ENCODE results near the gene LGALS13. TPM values are rescaled to one million over a fixed set of nuclear protein-coding genes. Genes with fewer than 3 reads are reported as not detected.

Gene LGALS13
- total RNA-seq, 5 donors from 2014 or later (not counting 1 experiment from before 2014, with no cell fraction given), result not detected

DNA sequence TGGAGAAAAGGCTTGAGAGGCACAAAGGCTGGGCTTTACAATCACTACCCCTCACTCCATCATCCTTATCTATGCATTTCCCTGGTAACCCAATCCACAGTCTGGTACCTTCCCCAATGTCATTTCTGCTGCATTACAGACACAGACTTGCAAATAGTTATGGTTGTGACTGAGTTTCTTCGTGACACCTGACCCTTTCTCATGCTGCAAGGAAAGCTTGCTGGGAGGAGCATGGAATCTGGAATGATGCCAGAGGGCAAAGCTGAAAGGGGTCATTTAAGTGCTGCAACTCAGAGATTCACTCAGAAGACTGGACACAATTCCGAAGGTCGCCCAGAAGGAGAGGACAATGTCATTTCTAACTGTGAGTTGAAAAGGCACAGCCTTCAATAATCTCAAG is 53.3 kb downstream of the LGALS13 start, which contains the start of gene LGALS16:
TSS of gene LGALS16 (plus strand) at position 301 of the 400 bp plus-strand sequence. CDS start at position 350, 49 bp downstream.
- H3K27ac Mint-ChIP-seq, result no peak within 1 kb of the TSS
- H3K9me3 Mint-ChIP-seq, result peaks cover 0 to under 1% (median 0%) of the 10 kb centered on the region in 3 donors
- ChIA-PET POLR2A (no interaction called here), CTCF (no interaction called here)
- Histone ChIP-seq H3K27ac (ENCODE audit: low read length) (no peak within 1 kb of the TSS), H3K27me3 (replicated peaks in 1 of 2; ENCODE audit: control insufficient read depth in 2 of 2, extremely low read depth in 1 of 2, insufficient read depth in 2 of 2, low read length in 1 of 2) (peaks cover 0 to 5% of the 10 kb centered on the region in 2 experiments), H3K9me3 (no peaks in the 10 kb centered on the region), H3K36me3 (ENCODE audit: control insufficient read depth in 2 of 2, extremely low read depth in 1 of 2, insufficient read depth in 1 of 2, low read length in 1 of 2) (no peaks in the 10 kb centered on the region), H3K4me3 (ENCODE audit: control insufficient read depth in 1 of 2, extremely low read depth in 1 of 2, low read length in 1 of 2) (no peak within 1 kb of the TSS), H3K4me1 (ENCODE audit: control insufficient read depth in 1 of 2, extremely low read depth in 1 of 2, insufficient read depth in 2 of 2, low read length in 2 of 2) (no peaks in the 10 kb centered on the region)
- no peaks in the 10 kb centered on the region for H3K4me1 Mint-ChIP-seq
- H3K36me3 Mint-ChIP-seq, result no peaks in the 10 kb centered on the region
- no peak within 1 kb of the TSS for H3K4me3 Mint-ChIP-seq
- no peak for DNase-seq
- H3K27me3 Mint-ChIP-seq, result peaks cover 19 to 39% of the 10 kb centered on the region in 2 donors
- ATAC-seq (replicated peaks in 1 of 4), result no peak
- WGBS (ENCODE audit: insufficient coverage), result 57% methylated on average over 1 of the region's 3 CpGs

Other genes with a start within 250 kb of the LGALS13 start
- 10 to 100 TPM; 43.0 to 96.1 (median 45.9) TPM for gene PAF1, start 211.4 kb upstream of the LGALS13 start, total RNA-seq
- gene MED29, start 211.1 kb upstream of the LGALS13 start, total RNA-seq, result 10 to 100 TPM; 42.0 to 48.7 (median 47.0) TPM
- gene ZFP36, start 195.7 kb upstream of the LGALS13 start, total RNA-seq, result 1,000 to 10,000 TPM in 1 of 5 donors, 100 to 1,000 TPM in 4; 208 to 1,013 (median 233) TPM
- gene PLEKHG2, start 189.9 kb upstream of the LGALS13 start, total RNA-seq, result 10 to 100 TPM; 25.2 to 88.1 (median 36.7) TPM
- 1,000 to 10,000 TPM; 3,669 to 4,521 (median 4,268) TPM for gene RPS16, start 166.6 kb upstream of the LGALS13 start, total RNA-seq
- gene SUPT5H, start 156.9 kb upstream of the LGALS13 start, total RNA-seq, result 100 to 1,000 TPM; 180 to 301 (median 194) TPM
- 10 to 100 TPM; 50.5 to 53.7 (median 53.0) TPM for gene TIMM50, start 121.7 kb upstream of the LGALS13 start, total RNA-seq
- under 1 TPM in 2 of 5 donors, not detected in 3; 0.16 to 0.20 TPM for gene DLL3, start 103.6 kb upstream of the LGALS13 start, total RNA-seq
- not detected for gene SELENOV, start 87.4 kb upstream of the LGALS13 start, total RNA-seq
- 1 to 10 TPM; 4.1 to 6.3 (median 5.8) TPM for gene EID2B, start 69.7 kb upstream of the LGALS13 start, total RNA-seq
- gene EID2, start 62.4 kb upstream of the LGALS13 start, total RNA-seq, result 10 to 100 TPM; 14.4 to 21.9 (median 19.8) TPM
- gene LGALS16, start 53.4 kb downstream of the LGALS13 start, total RNA-seq, result not detected
- 1 to 10 TPM in 1 of 5 donors, under 1 TPM in 1, not detected in 3; 0.49 to 1.2 TPM for gene LGALS14, start 102.0 kb downstream of the LGALS13 start, total RNA-seq
- 1 to 10 TPM in 3 of 5 donors, under 1 TPM in 1, not detected in 1; 0.72 to 2.8 (median 1.4) TPM for gene CLC, start 135.5 kb downstream of the LGALS13 start, total RNA-seq
- gene LEUTX, start 176.3 kb downstream of the LGALS13 start, total RNA-seq, result not detected
- gene DYRK1B, start 231.6 kb downstream of the LGALS13 start, total RNA-seq, result 10 to 100 TPM; 18.9 to 38.4 (median 28.0) TPM
- 100 to 1,000 TPM; 291 to 348 (median 299) TPM for gene FBL, start 243.9 kb downstream of the LGALS13 start, total RNA-seq